Measurements from ENCODE around the gene CSMD2. TPM values are rescaled to one million over a fixed set of nuclear protein-coding genes. Genes with fewer than 3 reads are reported as not detected.

Gene CSMD2
- total RNA-seq, 2 donors from 2014 or later: 0.62 to 2.8 TPM

DNA sequence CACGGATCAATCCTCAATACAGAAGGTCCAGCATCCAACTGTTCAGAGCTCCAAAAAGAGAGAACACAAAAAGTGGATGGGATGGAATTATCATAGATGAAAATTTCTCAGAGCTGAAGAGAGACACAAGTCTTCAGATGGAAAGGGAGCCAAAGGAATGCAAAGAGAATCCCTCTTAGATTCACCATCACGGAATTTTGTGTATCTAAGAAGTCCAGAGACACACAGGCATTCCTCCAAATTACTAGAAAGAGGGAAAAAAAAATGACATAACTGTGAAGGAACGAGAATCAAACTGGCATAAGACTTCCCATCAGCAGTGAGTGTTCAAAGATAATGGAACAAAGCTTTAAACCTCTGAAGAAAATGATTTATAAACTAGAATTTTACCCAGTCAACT, 591.4 kb downstream of the CSMD2 start:
- Histone ChIP-seq H3K4me3 (ENCODE audit: low read length) (no peak overlapping the region), H3K9me3 (ENCODE audit: control insufficient read depth, low read length) (no peaks in the 10 kb centered on the region), H3K27me3 (ENCODE audit: control insufficient read depth, insufficient read depth, low read length, poor library complexity, severe bottlenecking) (no peaks in the 10 kb centered on the region), H3K9ac (ENCODE audit: extremely low read depth, low read length, poor library complexity, severe bottlenecking) (no peak overlapping the region), H3K27ac (ENCODE audit: low read depth, low read length) (no peak overlapping the region), H3K36me3 (ENCODE audit: control insufficient read depth, insufficient read depth, low read length) (no peaks in the 10 kb centered on the region), H3K4me1 (ENCODE audit: control insufficient read depth, insufficient read depth, low read length) (no peaks in the 10 kb centered on the region)
- Mint-ChIP-seq H3K4me3 (no peak overlapping the region), H3K9me3 (no peaks in the 10 kb centered on the region), H3K4me1 (peaks cover 14% of the 10 kb centered on the region), H3K36me3 (ENCODE audit: low read depth) (no peaks in the 10 kb centered on the region), H3K27ac (no peak overlapping the region), H3K27me3 (ENCODE audit: insufficient read depth) (peaks cover 2% of the 10 kb centered on the region)
- TF ChIP-seq, protein P1, sequence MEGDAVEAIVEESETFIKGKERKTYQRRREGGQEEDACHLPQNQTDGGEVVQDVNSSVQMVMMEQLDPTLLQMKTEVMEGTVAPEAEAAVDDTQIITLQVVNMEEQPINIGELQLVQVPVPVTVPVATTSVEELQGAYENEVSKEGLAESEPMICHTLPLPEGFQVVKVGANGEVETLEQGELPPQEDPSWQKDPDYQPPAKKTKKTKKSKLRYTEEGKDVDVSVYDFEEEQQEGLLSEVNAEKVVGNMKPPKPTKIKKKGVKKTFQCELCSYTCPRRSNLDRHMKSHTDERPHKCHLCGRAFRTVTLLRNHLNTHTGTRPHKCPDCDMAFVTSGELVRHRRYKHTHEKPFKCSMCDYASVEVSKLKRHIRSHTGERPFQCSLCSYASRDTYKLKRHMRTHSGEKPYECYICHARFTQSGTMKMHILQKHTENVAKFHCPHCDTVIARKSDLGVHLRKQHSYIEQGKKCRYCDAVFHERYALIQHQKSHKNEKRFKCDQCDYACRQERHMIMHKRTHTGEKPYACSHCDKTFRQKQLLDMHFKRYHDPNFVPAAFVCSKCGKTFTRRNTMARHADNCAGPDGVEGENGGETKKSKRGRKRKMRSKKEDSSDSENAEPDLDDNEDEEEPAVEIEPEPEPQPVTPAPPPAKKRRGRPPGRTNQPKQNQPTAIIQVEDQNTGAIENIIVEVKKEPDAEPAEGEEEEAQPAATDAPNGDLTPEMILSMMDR (conservative IDR thresholded peaks at IDR 0.05): no peak
- no peak for DNase-seq
- WGBS, 2 experiments (ENCODE audit: insufficient coverage in 1 of 2, insufficient read length in 1 of 2): 87 to 93% methylated on average over 2 to 3 of the region's 3 CpGs

GRCh38 chr1:33572387-33572786, 592.6 kb downstream of the CSMD2 start:
- Mint-ChIP-seq H3K9me3 (no peaks in the 10 kb centered on the region), H3K4me1 (peaks cover 6% of the 10 kb centered on the region), H3K27me3 (ENCODE audit: insufficient read depth) (peaks cover 4% of the 10 kb centered on the region), H3K36me3 (ENCODE audit: low read depth) (no peaks in the 10 kb centered on the region), H3K27ac (no peak overlapping the region), H3K4me3 (no peak overlapping the region)
- TF ChIP-seq, protein P1 (conservative IDR thresholded peaks at IDR 0.05): no peak
- Histone ChIP-seq H3K9ac (ENCODE audit: extremely low read depth, low read length, poor library complexity, severe bottlenecking) (no peak overlapping the region), H3K27me3 (ENCODE audit: control insufficient read depth, insufficient read depth, low read length, poor library complexity, severe bottlenecking) (no peaks in the 10 kb centered on the region), H3K36me3 (ENCODE audit: control insufficient read depth, insufficient read depth, low read length) (no peaks in the 10 kb centered on the region), H3K27ac (ENCODE audit: low read depth, low read length) (no peak overlapping the region), H3K4me3 (ENCODE audit: low read length) (no peak overlapping the region), H3K4me1 (ENCODE audit: control insufficient read depth, insufficient read depth, low read length) (no peaks in the 10 kb centered on the region), H3K9me3 (ENCODE audit: control insufficient read depth, low read length) (no peaks in the 10 kb centered on the region)
- no peak for DNase-seq
- 80 to 93% methylated on average over 2 to 5 of the region's 5 CpGs for WGBS, 2 experiments (ENCODE audit: insufficient coverage in 1 of 2, insufficient read length in 1 of 2)

DNA sequence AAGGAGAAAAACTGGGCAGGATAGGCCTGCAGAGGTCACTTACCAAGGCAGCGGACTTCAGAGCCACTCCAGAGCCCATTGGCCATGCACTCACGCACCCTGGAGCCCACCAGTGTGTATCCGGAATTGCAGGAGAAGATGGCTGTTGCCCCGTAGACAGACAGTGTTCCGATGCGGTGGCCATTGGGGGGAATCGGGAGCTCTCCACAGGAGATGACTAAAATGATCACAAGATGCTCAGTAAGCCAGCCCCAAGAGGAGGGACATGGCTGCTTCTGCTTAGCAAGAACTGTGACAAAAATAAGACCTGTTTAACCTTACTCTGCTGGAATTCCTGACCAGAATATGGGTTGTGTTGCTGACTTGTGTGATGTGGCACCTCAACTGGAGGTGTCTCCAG, 595.7 kb downstream of the CSMD2 start:
- no peaks in the 10 kb centered on the region for H3K36me3 ChIP-seq (ENCODE audit: control insufficient read depth, insufficient read depth, low read length)
- no peaks in the 10 kb centered on the region for H3K27me3 ChIP-seq (ENCODE audit: control insufficient read depth, insufficient read depth, low read length, poor library complexity, severe bottlenecking)
- Mint-ChIP-seq H3K36me3 (ENCODE audit: low read depth) (no peaks in the 10 kb centered on the region), H3K4me1 (no peaks in the 10 kb centered on the region), H3K9me3 (no peaks in the 10 kb centered on the region), H3K27ac (no peak overlapping the region), H3K4me3 (no peak overlapping the region), H3K27me3 (ENCODE audit: insufficient read depth) (peaks cover 4% of the 10 kb centered on the region)
- H3K9me3 ChIP-seq (ENCODE audit: control insufficient read depth, low read length): no peaks in the 10 kb centered on the region
- no peak overlapping the region for H3K27ac ChIP-seq (ENCODE audit: low read depth, low read length)
- WGBS, 2 experiments (ENCODE audit: insufficient coverage in 1 of 2, insufficient read length in 1 of 2): 94 to 98% methylated on average over 7 of the region's 7 CpGs
- no peak overlapping the region for H3K4me3 ChIP-seq (ENCODE audit: low read length)
- DNase-seq: no peak
- TF ChIP-seq, protein P1 (conservative IDR thresholded peaks at IDR 0.05): no peak
- no peak overlapping the region for H3K9ac ChIP-seq (ENCODE audit: extremely low read depth, low read length, poor library complexity, severe bottlenecking)
- no peaks in the 10 kb centered on the region for H3K4me1 ChIP-seq (ENCODE audit: control insufficient read depth, insufficient read depth, low read length)
